SK-N-SH treated with all-trans-retinoic acid at 6 μM for 48 hours (cell line): ENCODE data around the gene RAB5B.

ENCODE experiments used
- CSRNP3 ChIP-seq: fragments of 250-450 bp; sonication (Bioruptor Pico); IDR thresholded peaks from 2 replicates; pipeline ENCODE4 v1.5.1; 2021; ENCODE audit warnings: mild to moderate bottlenecking, moderate library complexity
- ESRRG ChIP-seq: fragments of 250-450 bp; sonication (Bioruptor Pico); IDR thresholded peaks from 2 replicates; pipeline ENCODE4 v1.6.1; 2021; ENCODE audit warnings: mild to moderate bottlenecking
- GLIS3 ChIP-seq: fragments of 250-450 bp; sonication (Bioruptor Pico); IDR thresholded peaks from 2 replicates; pipeline ENCODE4 v1.5.0; 2020; ENCODE audit warnings: mild to moderate bottlenecking, moderate library complexity
- PPARA ChIP-seq: fragments of 250-450 bp; sonication (Bioruptor Pico); IDR thresholded peaks from 2 replicates; pipeline ENCODE4 v1.5.0; 2020; ENCODE audit warnings: mild to moderate bottlenecking, borderline replicate concordance
- RARB ChIP-seq: fragments of 250-450 bp; sonication (Bioruptor Pico); IDR thresholded peaks from 2 replicates; pipeline ENCODE4 v1.8.0; 2021; ENCODE audit warnings: mild to moderate bottlenecking, moderate library complexity
- ZFP3 ChIP-seq: fragments of 250-450 bp; sonication (Bioruptor Pico); IDR thresholded peaks from 2 replicates; pipeline ENCODE4 v1.5.0; 2020; ENCODE audit warnings: mild to moderate bottlenecking, moderate library complexity
- ZFP30 ChIP-seq: fragments of 450-650 bp; formaldehyde crosslinking; IDR thresholded peaks from 2 replicates; pipeline ENCODE4 v1.5.0; 2022; ENCODE audit warnings: mild to moderate bottlenecking, moderate library complexity
- ZNF565 ChIP-seq: fragments of 450-650 bp; formaldehyde crosslinking; conservative IDR thresholded peaks from 2 replicates; pipeline ENCODE4 v1.5.0; 2020; ENCODE audit warnings: low read depth, mild to moderate bottlenecking, moderate library complexity
- TF ChIP-seq, protein P1 (sequence below): fragments of 250-450 bp; sonication (Bioruptor Pico); IDR thresholded peaks from 2 replicates; pipeline ENCODE4 v1.5.1; 2020; ENCODE audit warnings: low read depth, mild to moderate bottlenecking, moderate library complexity
- TF ChIP-seq, protein P2 (sequence below): fragments of 250-450 bp; sonication (Bioruptor Pico); IDR thresholded peaks from 2 replicates; pipeline ENCODE4 v1.8.0; 2020; ENCODE audit warnings: mild to moderate bottlenecking, moderate library complexity, borderline replicate concordance
- TF ChIP-seq, protein P3 (sequence below): fragments of 250-450 bp; sonication (Bioruptor Pico); IDR thresholded peaks from 2 replicates; pipeline ENCODE4 v1.5.0; 2020; ENCODE audit warnings: mild to moderate bottlenecking, moderate library complexity

- no peak for TF ChIP-seq CSRNP3
- no peak for TF ChIP-seq ZFP30
- no peak for TF ChIP-seq GLIS3 (CRISPR knock-in tag)
- TF ChIP-seq, protein P1, sequence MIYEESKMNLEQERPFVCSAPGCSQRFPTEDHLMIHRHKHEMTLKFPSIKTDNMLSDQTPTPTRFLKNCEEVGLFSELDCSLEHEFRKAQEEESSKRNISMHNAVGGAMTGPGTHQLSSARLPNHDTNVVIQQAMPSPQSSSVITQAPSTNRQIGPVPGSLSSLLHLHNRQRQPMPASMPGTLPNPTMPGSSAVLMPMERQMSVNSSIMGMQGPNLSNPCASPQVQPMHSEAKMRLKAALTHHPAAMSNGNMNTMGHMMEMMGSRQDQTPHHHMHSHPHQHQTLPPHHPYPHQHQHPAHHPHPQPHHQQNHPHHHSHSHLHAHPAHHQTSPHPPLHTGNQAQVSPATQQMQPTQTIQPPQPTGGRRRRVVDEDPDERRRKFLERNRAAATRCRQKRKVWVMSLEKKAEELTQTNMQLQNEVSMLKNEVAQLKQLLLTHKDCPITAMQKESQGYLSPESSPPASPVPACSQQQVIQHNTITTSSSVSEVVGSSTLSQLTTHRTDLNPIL (CRISPR knock-in tag), result no peak
- no peak for TF ChIP-seq ZNF565 (CRISPR knock-in tag)
- TF ChIP-seq, protein P2, sequence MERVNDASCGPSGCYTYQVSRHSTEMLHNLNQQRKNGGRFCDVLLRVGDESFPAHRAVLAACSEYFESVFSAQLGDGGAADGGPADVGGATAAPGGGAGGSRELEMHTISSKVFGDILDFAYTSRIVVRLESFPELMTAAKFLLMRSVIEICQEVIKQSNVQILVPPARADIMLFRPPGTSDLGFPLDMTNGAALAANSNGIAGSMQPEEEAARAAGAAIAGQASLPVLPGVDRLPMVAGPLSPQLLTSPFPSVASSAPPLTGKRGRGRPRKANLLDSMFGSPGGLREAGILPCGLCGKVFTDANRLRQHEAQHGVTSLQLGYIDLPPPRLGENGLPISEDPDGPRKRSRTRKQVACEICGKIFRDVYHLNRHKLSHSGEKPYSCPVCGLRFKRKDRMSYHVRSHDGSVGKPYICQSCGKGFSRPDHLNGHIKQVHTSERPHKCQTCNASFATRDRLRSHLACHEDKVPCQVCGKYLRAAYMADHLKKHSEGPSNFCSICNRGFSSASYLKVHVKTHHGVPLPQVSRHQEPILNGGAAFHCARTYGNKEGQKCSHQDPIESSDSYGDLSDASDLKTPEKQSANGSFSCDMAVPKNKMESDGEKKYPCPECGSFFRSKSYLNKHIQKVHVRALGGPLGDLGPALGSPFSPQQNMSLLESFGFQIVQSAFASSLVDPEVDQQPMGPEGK, result no peak
- TF ChIP-seq ESRRG (CRISPR knock-in tag), result no peak
- TF ChIP-seq RARB (CRISPR knock-in tag), result no peak
- TF ChIP-seq ZFP3 (CRISPR knock-in tag), result no peak
- TF ChIP-seq, protein P3, sequence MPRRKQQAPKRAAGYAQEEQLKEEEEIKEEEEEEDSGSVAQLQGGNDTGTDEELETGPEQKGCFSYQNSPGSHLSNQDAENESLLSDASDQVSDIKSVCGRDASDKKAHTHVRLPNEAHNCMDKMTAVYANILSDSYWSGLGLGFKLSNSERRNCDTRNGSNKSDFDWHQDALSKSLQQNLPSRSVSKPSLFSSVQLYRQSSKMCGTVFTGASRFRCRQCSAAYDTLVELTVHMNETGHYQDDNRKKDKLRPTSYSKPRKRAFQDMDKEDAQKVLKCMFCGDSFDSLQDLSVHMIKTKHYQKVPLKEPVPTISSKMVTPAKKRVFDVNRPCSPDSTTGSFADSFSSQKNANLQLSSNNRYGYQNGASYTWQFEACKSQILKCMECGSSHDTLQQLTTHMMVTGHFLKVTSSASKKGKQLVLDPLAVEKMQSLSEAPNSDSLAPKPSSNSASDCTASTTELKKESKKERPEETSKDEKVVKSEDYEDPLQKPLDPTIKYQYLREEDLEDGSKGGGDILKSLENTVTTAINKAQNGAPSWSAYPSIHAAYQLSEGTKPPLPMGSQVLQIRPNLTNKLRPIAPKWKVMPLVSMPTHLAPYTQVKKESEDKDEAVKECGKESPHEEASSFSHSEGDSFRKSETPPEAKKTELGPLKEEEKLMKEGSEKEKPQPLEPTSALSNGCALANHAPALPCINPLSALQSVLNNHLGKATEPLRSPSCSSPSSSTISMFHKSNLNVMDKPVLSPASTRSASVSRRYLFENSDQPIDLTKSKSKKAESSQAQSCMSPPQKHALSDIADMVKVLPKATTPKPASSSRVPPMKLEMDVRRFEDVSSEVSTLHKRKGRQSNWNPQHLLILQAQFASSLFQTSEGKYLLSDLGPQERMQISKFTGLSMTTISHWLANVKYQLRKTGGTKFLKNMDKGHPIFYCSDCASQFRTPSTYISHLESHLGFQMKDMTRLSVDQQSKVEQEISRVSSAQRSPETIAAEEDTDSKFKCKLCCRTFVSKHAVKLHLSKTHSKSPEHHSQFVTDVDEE (CRISPR knock-in tag), result no peak
- no peak for TF ChIP-seq PPARA (CRISPR knock-in tag)
These were observed 44.5 kb downstream of the RAB5B start for GRCh38 chr12:56018356-56018755.
